Measurements from ENCODE around the gene SNCA. TPM values are rescaled to one million over a fixed set of nuclear protein-coding genes. Genes with fewer than 3 reads are reported as not detected.
A peak's percentile ranks its signal among the peaks of the same experiment; 100 is the strongest.

SNCA gene
- total RNA-seq: 100 to 1,000 TPM in 1 of 2 donors, 10 to 100 TPM in 1; 63.6 to 135 TPM
- 100 to 1,000 TPM; 133 to 141 TPM for polyA plus RNA-seq (ENCODE audit: insufficient read length in 2 of 2)
- long read RNA-seq, donor 1, transcript SNCA-205 (6 exons, 1,290 nt): major isoform, 28 of 56 reads
- long read RNA-seq, donor 1, transcript SNCA-203 (6 exons, 1,420 nt): minor isoform, 22 of 56 reads
- long read RNA-seq, donor 1, partial matches to known transcripts: 0 of 56 reads
- long read RNA-seq, donor 1, other reads (novel, unspliced or antisense): 0 of 56 reads
- long read RNA-seq, donor 2, transcript SNCA-203 (6 exons, 1,420 nt): minor isoform, 7 of 28 reads
- long read RNA-seq, donor 2, transcript SNCA-205 (6 exons, 1,290 nt): major isoform, 15 of 28 reads
- long read RNA-seq, donor 2, partial matches to known transcripts: 0 of 28 reads
- long read RNA-seq, donor 2, other reads (novel, unspliced or antisense): 0 of 28 reads
- long read RNA-seq, donor 3, transcript SNCA-203 (6 exons, 1,420 nt): minor isoform, 6 of 26 reads
- long read RNA-seq, donor 3, transcript SNCA-205 (6 exons, 1,290 nt): major isoform, 15 of 26 reads
- long read RNA-seq, donor 3, transcript SNCA-201 (6 exons, 3,041 nt): minor isoform, 5 of 26 reads
- long read RNA-seq, donor 3, partial matches to known transcripts: 0 of 26 reads
- long read RNA-seq, donor 3, other reads (novel, unspliced or antisense): 0 of 26 reads
- long read RNA-seq, donor 4, transcript SNCA-205 (6 exons, 1,290 nt): major isoform, 28 of 32 reads
- long read RNA-seq, donor 4, partial matches to known transcripts: 0 of 32 reads
- long read RNA-seq, donor 4, other reads (novel, unspliced or antisense): 0 of 32 reads

DNA sequence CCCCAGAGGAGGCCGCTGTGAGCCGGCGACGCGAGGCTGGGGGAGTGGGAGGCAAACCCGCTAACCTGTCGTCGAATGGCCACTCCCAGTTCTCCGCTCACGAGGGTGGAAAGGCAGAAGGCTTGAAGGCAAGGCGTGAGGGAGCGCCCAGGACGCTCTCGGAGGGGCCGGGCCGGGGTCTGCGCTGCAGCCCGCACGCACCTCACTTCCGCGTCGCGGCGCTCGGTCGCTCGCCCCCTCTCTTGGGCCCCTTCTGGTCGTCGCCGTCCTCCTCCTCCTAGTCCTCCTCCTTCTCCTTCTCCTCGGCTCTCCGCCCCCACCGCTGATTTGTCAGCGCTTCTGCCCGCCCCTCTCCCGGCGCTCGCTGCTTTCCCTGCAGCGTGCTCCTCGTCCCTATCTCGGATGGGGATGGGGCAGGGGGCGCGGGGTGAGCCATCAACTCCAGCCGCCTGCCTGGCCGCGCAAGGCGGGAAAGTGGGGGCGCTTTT is at the start of gene SNCA:
SNCA (minus strand) TSS at position 265 of the 488 bp plus-strand sequence. CDS start 1,494 bp downstream, outside the sequence.
- peak within 1 kb of the TSS; percentile 89 for H3K27ac ChIP-seq (ENCODE audit: low read depth, low read length)
- H3K27me3 ChIP-seq (ENCODE audit: control insufficient read depth, insufficient read depth, low read length): no peaks in the 10 kb centered on the region
- H3K4me3 ChIP-seq (ENCODE audit: low read depth, low read length): peak within 1 kb of the TSS; percentile 87
- no peaks in the 10 kb centered on the region for H3K36me3 ChIP-seq (ENCODE audit: control insufficient read depth, insufficient read depth, low read length)
- no peaks in the 10 kb centered on the region for H3K9me3 ChIP-seq (ENCODE audit: control insufficient read depth, insufficient read depth, low read length)
- DNase-seq (ENCODE audit: low read depth in 4 of 6, low spot score in 6 of 6): peak; percentile 64 to 97 (median 78)
- 0% methylated on average over 47 of the region's 48 CpGs for WGBS (ENCODE audit: insufficient coverage)
- H3K4me1 ChIP-seq (ENCODE audit: control insufficient read depth, insufficient read depth, low read length): peaks cover 15% of the 10 kb centered on the region

DNA sequence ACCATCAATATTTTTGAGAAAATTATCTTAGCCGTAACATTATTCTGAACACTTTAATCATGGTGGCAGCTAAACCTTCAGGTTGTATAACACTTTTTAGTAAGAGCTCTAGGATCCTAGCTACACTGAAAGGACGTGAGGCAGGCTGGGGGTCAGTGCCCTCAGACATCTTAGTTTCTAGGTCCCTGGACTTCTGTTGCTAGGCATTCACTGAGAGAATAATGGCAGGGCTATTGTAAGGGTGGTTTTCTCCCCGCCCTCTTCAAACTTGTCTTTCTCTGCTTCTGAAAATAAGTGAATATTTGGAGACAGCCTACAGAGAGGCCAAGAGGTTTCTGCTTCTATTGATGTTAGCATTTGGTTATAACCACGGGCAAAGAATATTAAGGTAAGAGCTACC is 42.3 kb upstream of the SNCA start:
- DNase-seq (ENCODE audit: low read depth in 4 of 6, low spot score in 6 of 6): no peak
- H3K9me3 ChIP-seq (ENCODE audit: control insufficient read depth, insufficient read depth, low read length): no peaks in the 10 kb centered on the region
- WGBS (ENCODE audit: insufficient coverage): 44% methylated on average over 1 of the region's 4 CpGs
- no peaks in the 10 kb centered on the region for H3K4me1 ChIP-seq (ENCODE audit: control insufficient read depth, insufficient read depth, low read length)
- no peak overlapping the region for H3K27ac ChIP-seq (ENCODE audit: low read depth, low read length)
- H3K36me3 ChIP-seq (ENCODE audit: control insufficient read depth, insufficient read depth, low read length): no peaks in the 10 kb centered on the region
- H3K27me3 ChIP-seq (ENCODE audit: control insufficient read depth, insufficient read depth, low read length): no peaks in the 10 kb centered on the region
- H3K4me3 ChIP-seq (ENCODE audit: low read depth, low read length): no peak overlapping the region

DNA sequence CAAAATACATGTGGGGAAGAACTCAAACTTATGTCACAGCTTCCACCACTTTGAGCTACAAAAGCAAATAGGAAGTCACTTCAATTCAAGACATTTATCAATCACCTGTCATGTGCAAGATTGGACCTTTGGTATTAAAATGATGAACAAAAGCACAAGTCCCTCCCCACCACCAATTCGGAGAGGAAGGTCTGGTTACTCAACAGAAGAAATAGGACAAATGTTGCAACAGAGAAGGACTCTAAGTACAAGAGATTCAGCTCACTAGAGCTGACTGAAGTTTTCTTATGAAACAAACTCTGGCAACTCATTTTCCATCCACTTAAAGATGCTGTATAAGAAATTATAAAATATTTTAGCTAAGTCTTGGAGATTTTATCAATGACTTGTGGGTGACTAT is 41.6 kb upstream of the SNCA start:
- WGBS (ENCODE audit: insufficient coverage): no CpG with 5 or more reads among the region's 1 CpG
- H3K36me3 ChIP-seq (ENCODE audit: control insufficient read depth, insufficient read depth, low read length): no peaks in the 10 kb centered on the region
- no peak overlapping the region for H3K4me3 ChIP-seq (ENCODE audit: low read depth, low read length)
- DNase-seq (ENCODE audit: low read depth in 4 of 6, low spot score in 6 of 6): no peak
- H3K27ac ChIP-seq (ENCODE audit: low read depth, low read length): no peak overlapping the region
- no peaks in the 10 kb centered on the region for H3K4me1 ChIP-seq (ENCODE audit: control insufficient read depth, insufficient read depth, low read length)
- no peaks in the 10 kb centered on the region for H3K9me3 ChIP-seq (ENCODE audit: control insufficient read depth, insufficient read depth, low read length)
- H3K27me3 ChIP-seq (ENCODE audit: control insufficient read depth, insufficient read depth, low read length): no peaks in the 10 kb centered on the region

DNA sequence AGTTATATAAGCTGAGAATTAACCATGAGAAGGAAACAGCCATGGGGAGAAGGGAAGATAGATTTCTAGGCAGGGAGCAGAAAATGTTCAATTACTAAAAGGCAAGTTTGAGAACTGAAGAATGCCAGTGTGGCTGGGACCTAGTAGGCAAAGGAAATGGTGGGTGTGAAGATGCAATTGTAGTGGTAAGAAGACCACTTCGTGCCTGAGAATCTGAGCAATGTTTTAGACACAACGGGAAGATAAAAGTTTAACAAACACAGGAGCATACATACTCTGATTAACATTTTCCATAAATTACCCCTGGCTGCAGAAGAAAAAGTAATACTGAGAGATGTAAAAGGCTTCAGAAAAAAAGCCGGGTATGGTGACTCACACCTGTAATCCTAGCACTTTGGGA is 39.6 kb upstream of the SNCA start:
- Histone ChIP-seq H3K4me3 (ENCODE audit: low read depth, low read length) (no peak overlapping the region), H3K27ac (ENCODE audit: low read depth, low read length) (no peak overlapping the region)
- WGBS (ENCODE audit: insufficient coverage): no CpG with 5 or more reads among the region's 3 CpGs

DNA sequence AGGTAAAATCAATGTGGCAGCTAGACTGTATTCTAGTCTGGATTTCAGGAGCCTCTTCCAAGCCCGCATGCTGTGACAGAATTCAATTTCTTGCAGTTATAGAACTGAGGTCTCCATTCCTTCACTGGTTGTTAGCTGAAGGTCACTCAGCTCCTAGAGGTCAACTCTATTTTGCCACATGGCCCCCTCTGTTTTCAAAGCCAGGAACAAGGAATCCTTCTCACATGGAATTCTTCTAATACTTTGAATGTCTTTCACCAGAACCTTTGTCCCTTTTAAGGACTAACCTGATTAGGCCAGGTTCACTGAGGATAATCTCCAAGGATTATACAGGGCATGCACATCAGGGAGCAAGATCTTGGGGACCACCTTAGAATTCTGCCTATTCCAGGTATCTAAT is 34.2 kb upstream of the SNCA start:
- H3K27me3 ChIP-seq (ENCODE audit: control insufficient read depth, insufficient read depth, low read length): no peaks in the 10 kb centered on the region
- WGBS (ENCODE audit: insufficient coverage): 93% methylated on average over 1 of the region's 1 CpG

More for the DNA sequence above, 39.6 kb upstream of the SNCA start:
- DNase-seq (ENCODE audit: low read depth in 4 of 6, low spot score in 6 of 6): no peak
- H3K9me3 ChIP-seq (ENCODE audit: control insufficient read depth, insufficient read depth, low read length): no peaks in the 10 kb centered on the region
- no peaks in the 10 kb centered on the region for H3K27me3 ChIP-seq (ENCODE audit: control insufficient read depth, insufficient read depth, low read length)
- no peaks in the 10 kb centered on the region for H3K4me1 ChIP-seq (ENCODE audit: control insufficient read depth, insufficient read depth, low read length)
- no peaks in the 10 kb centered on the region for H3K36me3 ChIP-seq (ENCODE audit: control insufficient read depth, insufficient read depth, low read length)

DNA sequence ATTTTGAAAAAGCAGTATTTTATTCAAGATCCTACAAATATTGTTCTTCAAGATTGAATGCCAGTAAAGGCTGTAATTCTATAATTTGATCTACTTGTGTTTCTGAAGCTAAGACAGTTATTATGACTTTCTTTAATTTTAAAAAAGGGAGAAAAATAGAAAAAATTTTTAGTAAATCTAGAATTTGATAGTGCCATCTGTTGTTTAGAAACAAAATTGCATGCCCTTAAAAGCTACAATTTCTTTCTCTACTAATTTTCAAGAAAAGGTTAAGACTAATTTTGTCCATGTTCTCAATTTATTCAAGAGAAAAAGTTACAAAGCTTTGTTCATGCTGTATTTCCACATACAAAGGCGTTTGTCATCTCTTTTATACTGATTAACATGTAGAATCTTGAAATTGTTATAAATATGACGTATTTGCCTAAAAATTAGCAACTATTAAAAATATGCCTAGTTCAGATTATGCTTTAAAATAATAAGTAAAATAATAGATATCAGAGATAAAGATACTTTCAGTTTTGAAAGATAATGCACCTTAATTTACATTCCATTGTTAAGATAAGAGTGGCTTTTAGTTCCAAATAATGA is 32.1 kb upstream of the SNCA start:
- peak in 2 of 6 donors; percentile 10 to 28 for DNase-seq (ENCODE audit: low read depth in 4 of 6, low spot score in 6 of 6)
- Histone ChIP-seq H3K4me3 (ENCODE audit: low read depth, low read length) (no peak overlapping the region), H3K27ac (ENCODE audit: low read depth, low read length) (no peak overlapping the region), H3K4me1 (ENCODE audit: control insufficient read depth, insufficient read depth, low read length) (no peaks in the 10 kb centered on the region), H3K36me3 (ENCODE audit: control insufficient read depth, insufficient read depth, low read length) (no peaks in the 10 kb centered on the region), H3K9me3 (ENCODE audit: control insufficient read depth, insufficient read depth, low read length) (no peaks in the 10 kb centered on the region), H3K27me3 (ENCODE audit: control insufficient read depth, insufficient read depth, low read length) (no peaks in the 10 kb centered on the region)
- no CpG with 5 or more reads among the region's 2 CpGs for WGBS (ENCODE audit: insufficient coverage)

More for the DNA sequence above, 34.2 kb upstream of the SNCA start:
- Histone ChIP-seq H3K27ac (ENCODE audit: low read depth, low read length) (no peak overlapping the region), H3K36me3 (ENCODE audit: control insufficient read depth, insufficient read depth, low read length) (no peaks in the 10 kb centered on the region), H3K4me1 (ENCODE audit: control insufficient read depth, insufficient read depth, low read length) (no peaks in the 10 kb centered on the region), H3K4me3 (ENCODE audit: low read depth, low read length) (no peak overlapping the region), H3K9me3 (ENCODE audit: control insufficient read depth, insufficient read depth, low read length) (no peaks in the 10 kb centered on the region)
- no peak for DNase-seq (ENCODE audit: low read depth in 4 of 6, low spot score in 6 of 6)

DNA sequence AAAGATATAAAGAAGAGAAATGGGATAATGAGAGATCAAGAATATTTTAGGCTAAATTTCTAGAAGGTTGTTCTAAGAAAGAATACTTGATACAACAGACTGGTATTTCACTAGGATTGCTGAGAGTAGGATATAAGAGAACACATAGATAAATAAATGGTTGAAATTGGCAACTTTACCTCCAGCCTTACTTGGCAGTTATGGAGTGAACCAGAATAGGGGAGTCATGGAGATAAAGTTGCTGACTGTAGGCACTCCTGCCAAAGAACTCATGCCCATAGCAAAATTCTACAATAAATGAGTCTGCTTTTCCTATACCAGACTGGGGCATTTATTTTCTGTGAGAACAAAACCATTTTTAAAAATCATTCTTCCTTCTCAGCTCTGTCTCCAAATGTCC is 31.3 kb upstream of the SNCA start:
- no peak overlapping the region for H3K27ac ChIP-seq (ENCODE audit: low read depth, low read length)
- H3K27me3 ChIP-seq (ENCODE audit: control insufficient read depth, insufficient read depth, low read length): no peaks in the 10 kb centered on the region
- H3K9me3 ChIP-seq (ENCODE audit: control insufficient read depth, insufficient read depth, low read length): no peaks in the 10 kb centered on the region
- H3K4me1 ChIP-seq (ENCODE audit: control insufficient read depth, insufficient read depth, low read length): no peaks in the 10 kb centered on the region
- no peak for DNase-seq (ENCODE audit: low read depth in 4 of 6, low spot score in 6 of 6)
- no peak overlapping the region for H3K4me3 ChIP-seq (ENCODE audit: low read depth, low read length)
- no peaks in the 10 kb centered on the region for H3K36me3 ChIP-seq (ENCODE audit: control insufficient read depth, insufficient read depth, low read length)

DNA sequence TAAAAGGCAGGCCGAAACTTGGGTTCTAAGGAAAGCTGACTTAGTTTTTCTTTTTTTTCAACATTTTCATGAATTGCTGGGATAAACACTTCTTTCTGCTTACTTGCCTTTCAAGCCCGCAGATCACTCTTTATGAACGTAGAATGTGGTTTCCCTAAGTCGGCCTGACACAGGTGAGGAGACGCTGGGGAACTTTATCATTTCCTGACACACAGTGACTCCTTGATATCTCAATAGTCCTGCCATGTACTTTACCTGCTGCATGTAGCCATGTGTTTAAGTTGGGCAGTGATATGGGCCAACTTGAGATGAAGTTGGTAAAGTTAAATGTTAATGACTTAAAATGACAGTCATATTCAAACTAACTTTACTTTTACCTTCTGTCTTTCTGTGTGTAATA is 26.6 kb upstream of the SNCA start:
- no peak overlapping the region for H3K4me3 ChIP-seq (ENCODE audit: low read depth, low read length)
- H3K36me3 ChIP-seq (ENCODE audit: control insufficient read depth, insufficient read depth, low read length): no peaks in the 10 kb centered on the region
- DNase-seq (ENCODE audit: low read depth in 4 of 6, low spot score in 6 of 6): no peak
- H3K4me1 ChIP-seq (ENCODE audit: control insufficient read depth, insufficient read depth, low read length): no peaks in the 10 kb centered on the region
- 100% methylated on average over 2 of the region's 5 CpGs for WGBS (ENCODE audit: insufficient coverage)
- H3K27ac ChIP-seq (ENCODE audit: low read depth, low read length): no peak overlapping the region
- no peaks in the 10 kb centered on the region for H3K27me3 ChIP-seq (ENCODE audit: control insufficient read depth, insufficient read depth, low read length)
- H3K9me3 ChIP-seq (ENCODE audit: control insufficient read depth, insufficient read depth, low read length): no peaks in the 10 kb centered on the region

DNA sequence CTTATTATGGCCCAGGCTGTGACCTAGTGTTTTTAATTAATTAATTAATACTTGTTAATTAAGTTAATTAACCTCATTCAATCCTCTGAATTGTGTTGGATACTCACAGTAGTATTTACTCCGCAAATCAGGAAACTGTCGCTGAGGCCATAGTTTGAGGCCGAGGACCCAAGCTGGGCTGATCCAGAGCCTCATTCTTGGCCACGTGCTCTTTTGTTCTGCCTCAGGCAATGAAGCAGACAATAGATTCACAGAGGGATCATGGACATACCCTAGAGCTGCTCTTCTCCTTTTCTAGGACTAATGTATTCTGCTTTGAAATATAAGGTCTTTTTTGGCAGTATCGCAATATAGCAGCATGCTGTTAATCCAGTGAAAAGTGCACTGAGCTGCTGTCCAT is 24.0 kb upstream of the SNCA start:
- no peaks in the 10 kb centered on the region for H3K36me3 ChIP-seq (ENCODE audit: control insufficient read depth, insufficient read depth, low read length)
- H3K9me3 ChIP-seq (ENCODE audit: control insufficient read depth, insufficient read depth, low read length): no peaks in the 10 kb centered on the region
- WGBS (ENCODE audit: insufficient coverage): 45% methylated on average over 3 of the region's 5 CpGs
- H3K27me3 ChIP-seq (ENCODE audit: control insufficient read depth, insufficient read depth, low read length): no peaks in the 10 kb centered on the region
- no peak overlapping the region for H3K27ac ChIP-seq (ENCODE audit: low read depth, low read length)
- H3K4me3 ChIP-seq (ENCODE audit: low read depth, low read length): no peak overlapping the region
- no peak for DNase-seq (ENCODE audit: low read depth in 4 of 6, low spot score in 6 of 6)
- no peaks in the 10 kb centered on the region for H3K4me1 ChIP-seq (ENCODE audit: control insufficient read depth, insufficient read depth, low read length)

Data from spinal cord (tissue), 10 donors.